B cell (primary cell): ENCODE measurements around the gene ADAMTS2. TPM values are rescaled to one million over a fixed set of nuclear protein-coding genes. Genes with fewer than 3 reads are reported as not detected.

Source experiments
- ATAC-seq: fragments of 200-7000 bp; cut with Tn5 transposase; one replicate; pipeline ENCODE4 v1.10.0; 2021; ENCODE audit warnings: low read depth, mild to moderate bottlenecking, moderate number of reproducible peaks, moderate library complexity
- CTCF ChIA-PET: fragments of 350-600 bp; sonication (Branson Sonifier 250); formaldehyde crosslinking; loops from one replicate; lab custom pipeline; 2021; ENCODE audit warnings: antibody characterized with exemption, inconsistent platforms; lab: Charles Lee
- POLR2A ChIA-PET: fragments of 350-600 bp; sonication (Branson Sonifier 250); formaldehyde crosslinking; loops from one replicate; lab custom pipeline; 2021; ENCODE audit warnings: antibody characterized with exemption; lab: Charles Lee
- DNase-seq: peaks from one replicate; pipeline ENCODE4 v3.0.0; 2013
- H2AFZ ChIP-seq: 2 replicates; pipeline ENCODE4 v1.6.1; 2012; ENCODE audit warnings: mild to moderate bottlenecking, low read depth, low read length; ENCODE audit not compliant: insufficient read depth, poor library complexity, severe bottlenecking
- H3K27ac ChIP-seq, 2 donors: 1 replicate in 1 of 2; 2 replicates in 1 of 2; pipeline ENCODE4 v1.5.1; 2012 to 2013; ENCODE audit warnings: low read length in 2 of 2, mild to moderate bottlenecking in 2 of 2, moderate library complexity in 1 of 2
- H3K27me3 ChIP-seq, 4 experiments: fragments of 200-600 bp in 1 of 4; sonication (generic) in 1 of 4; replicated peaks in 1 of 4; 1 replicate in 2 of 4; 2 replicates in 2 of 4; pipeline versions ENCODE4 v1.6.1 to v1.7.0; 2013 to 2016; ENCODE audit warnings: low read length in 3 of 4, mild to moderate bottlenecking in 2 of 4, mixed read lengths in 1 of 4, moderate library complexity in 1 of 4; ENCODE audit not compliant: insufficient read depth in 4 of 4, control insufficient read depth in 3 of 4; ENCODE audit errors: control extremely low read depth in 1 of 4
- H3K36me3 ChIP-seq, 2 experiments: replicated peaks in 1 of 2; 1 replicate in 1 of 2; 2 replicates in 1 of 2; pipeline versions ENCODE4 v1.6.1 to v1.7.1; 2013; ENCODE audit warnings: low read length in 1 of 2; ENCODE audit not compliant: insufficient read depth in 2 of 2, control insufficient read depth in 1 of 2; ENCODE audit errors: control extremely low read depth in 1 of 2, extremely low read depth in 1 of 2
- H3K4me1 ChIP-seq, 2 donors: fragments of 200-600 bp in 1 of 2; sonication (generic) in 1 of 2; 1 replicate in 1 of 2; 2 replicates in 1 of 2; pipeline versions ENCODE4 v1.5.1 to v1.6.1; 2013 to 2017; ENCODE audit warnings: low read length in 2 of 2; ENCODE audit not compliant: control insufficient read depth in 2 of 2, insufficient read depth in 2 of 2
- H3K4me2 ChIP-seq: replicated peaks from 2 replicates; pipeline ENCODE3; 2012; ENCODE audit warnings: mild to moderate bottlenecking, low read depth, low read length; ENCODE audit not compliant: poor library complexity, severe bottlenecking
- H3K4me3 ChIP-seq, 5 experiments: fragments of 200-600 bp in 1 of 5; sonication (generic) in 1 of 5; 1 replicate in 3 of 5; 2 replicates in 2 of 5; pipeline versions ENCODE4 v1.5.1 to v1.7.0; 2011 to 2016; ENCODE audit warnings: low read length in 4 of 5, mild to moderate bottlenecking in 4 of 5, low read depth in 2 of 5, control low read depth in 1 of 5, moderate library complexity in 1 of 5; ENCODE audit not compliant: insufficient read depth in 1 of 5; ENCODE audit errors: control extremely low read depth in 1 of 5, extremely low read depth in 1 of 5
- H3K79me2 ChIP-seq: fragments of 200-600 bp; sonication (generic); one replicate; pipeline ENCODE4 v1.6.0; 2016; ENCODE audit warnings: low read length; ENCODE audit not compliant: control insufficient read depth, insufficient read depth
- H3K9ac ChIP-seq: fragments of 200-600 bp; sonication (generic); 2 replicates; pipeline ENCODE4 v1.6.1; 2017; ENCODE audit warnings: mild to moderate bottlenecking, low read length, moderate library complexity
- H3K9me3 ChIP-seq, 3 donors: one replicate each; pipeline versions ENCODE4 v1.6.1 to v1.7.1; 2013; ENCODE audit warnings: low read length in 2 of 3; ENCODE audit not compliant: control insufficient read depth in 2 of 3, insufficient read depth in 1 of 3; ENCODE audit errors: control extremely low read depth in 1 of 3
- H4K20me1 ChIP-seq: 2 replicates; pipeline ENCODE4 v1.6.0; 2012; ENCODE audit warnings: mild to moderate bottlenecking, low read length; ENCODE audit not compliant: insufficient read depth, control insufficient read depth, poor library complexity, severe bottlenecking
- H3K27ac Mint-ChIP-seq: one replicate; pipeline ENCODE4 v1.8.0; 2021; ENCODE audit warnings: mixed read lengths
- H3K27me3 Mint-ChIP-seq: one replicate; pipeline ENCODE4 v1.8.0; 2021; ENCODE audit warnings: mixed read lengths
- H3K4me1 Mint-ChIP-seq: one replicate; pipeline ENCODE4 v1.8.0; 2021; ENCODE audit warnings: mixed read lengths
- H3K4me3 Mint-ChIP-seq: one replicate; pipeline ENCODE4 v1.8.0; 2021; ENCODE audit warnings: mixed read lengths
- H3K9me3 Mint-ChIP-seq: one replicate; pipeline ENCODE4 v1.8.0; 2022; ENCODE audit warnings: mixed read lengths; ENCODE audit not compliant: insufficient read depth
- CTCF ChIP-seq: fragments of 200-600 bp; IDR thresholded peaks from one replicate; pipeline ENCODE4 v1.8.0; 2022; ENCODE audit warnings: antibody characterized with exemption, mild to moderate bottlenecking
- EZH2 ChIP-seq: IDR thresholded peaks from 2 replicates; pipeline ENCODE4 v1.6.1; 2012; ENCODE audit warnings: borderline replicate concordance, low read depth, mild to moderate bottlenecking, moderate library complexity, low read length; ENCODE audit not compliant: insufficient read depth, poor library complexity, severe bottlenecking
- WGBS: methylation state at CpG from one replicate; pipeline ENCODE4 v1.1.5; 2013; ENCODE audit warnings: missing lambda C conversion rate; ENCODE audit not compliant: insufficient coverage; 5-methylcytosine and 5-hydroxymethylcytosine counted together
- intact Hi-C: fragments of 100-400 bp; cut with micrococcal nuclease; formaldehyde crosslinking; loops from one replicate; pipeline ENCODE4 v1.10.0; 2022
- polyA plus RNA-seq: library from polyadenylated mRNA; depleted of rRNA; stranded (reverse); fragments of >200 nt; gene quantifications from 2 replicates; pipeline ENCODE4 v1.2.3, GENCODE V29; 2012
- total RNA-seq, 2 donors: library from RNA; stranded (reverse); fragments of 120-200 nt in 1 of 2; gene quantifications; 1 replicate in 1 of 2; 2 replicates in 1 of 2; pipeline versions ENCODE4 v1.2.3 to v1.2.4, GENCODE V29; 2013 to 2022

ADAMTS2 gene
- total and polyA plus RNA-seq, 2 donors (not counting 1 experiment from before 2014, with no cell fraction given): not detected

DNA sequence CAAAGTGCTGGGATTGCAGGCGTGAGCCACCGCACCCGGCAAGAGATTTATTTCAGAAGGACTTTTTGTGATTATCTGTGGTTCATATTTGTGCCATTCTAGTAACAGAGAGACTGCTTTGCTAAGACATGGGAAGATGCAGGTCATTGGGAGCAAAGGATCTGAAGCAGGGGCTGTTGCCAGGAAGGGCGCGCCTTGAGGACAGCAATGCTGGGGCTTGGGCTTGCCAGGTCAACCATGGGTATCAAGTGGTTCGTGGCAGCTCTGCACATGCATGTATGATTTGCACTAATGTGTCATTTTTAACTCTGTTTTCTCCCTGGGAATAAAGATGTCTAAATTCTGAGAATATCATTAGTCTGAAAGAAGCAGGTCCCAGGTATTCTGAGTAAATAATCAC lies 17.0 kb downstream of the ADAMTS2 start:
- H3K4me3 ChIP-seq: no peak overlapping the region
- H2AFZ ChIP-seq: no peak overlapping the region
- CTCF ChIA-PET: no interaction called here
- no peaks in the 10 kb centered on the region for H4K20me1 ChIP-seq
- 97% methylated on average over 6 of the region's 6 CpGs for WGBS
- H3K9me3 Mint-ChIP-seq: no peaks in the 10 kb centered on the region
- H3K27ac Mint-ChIP-seq: no peak overlapping the region
- DNase-seq (no peak), ATAC-seq (no peak)
- H3K79me2 ChIP-seq: no peaks in the 10 kb centered on the region
- no peaks in the 10 kb centered on the region for H3K36me3 ChIP-seq
- H3K27me3 Mint-ChIP-seq: peaks cover 14% of the 10 kb centered on the region
- H3K4me3 Mint-ChIP-seq: no peak overlapping the region
- no peak overlapping the region for H3K9ac ChIP-seq
- H3K9me3 ChIP-seq: no peaks in the 10 kb centered on the region
- H3K27me3 ChIP-seq: no peaks in the 10 kb centered on the region
- POLR2A ChIA-PET: no interaction called here
- H3K4me1 Mint-ChIP-seq: no peaks in the 10 kb centered on the region
- no peak overlapping the region for H3K27ac ChIP-seq
- intact Hi-C loops: no loop called here
- no peak for TF ChIP-seq EZH2
- TF ChIP-seq CTCF: no peak
- H3K4me1 ChIP-seq: no peaks in the 10 kb centered on the region
- H3K4me2 ChIP-seq: no peak overlapping the region

DNA sequence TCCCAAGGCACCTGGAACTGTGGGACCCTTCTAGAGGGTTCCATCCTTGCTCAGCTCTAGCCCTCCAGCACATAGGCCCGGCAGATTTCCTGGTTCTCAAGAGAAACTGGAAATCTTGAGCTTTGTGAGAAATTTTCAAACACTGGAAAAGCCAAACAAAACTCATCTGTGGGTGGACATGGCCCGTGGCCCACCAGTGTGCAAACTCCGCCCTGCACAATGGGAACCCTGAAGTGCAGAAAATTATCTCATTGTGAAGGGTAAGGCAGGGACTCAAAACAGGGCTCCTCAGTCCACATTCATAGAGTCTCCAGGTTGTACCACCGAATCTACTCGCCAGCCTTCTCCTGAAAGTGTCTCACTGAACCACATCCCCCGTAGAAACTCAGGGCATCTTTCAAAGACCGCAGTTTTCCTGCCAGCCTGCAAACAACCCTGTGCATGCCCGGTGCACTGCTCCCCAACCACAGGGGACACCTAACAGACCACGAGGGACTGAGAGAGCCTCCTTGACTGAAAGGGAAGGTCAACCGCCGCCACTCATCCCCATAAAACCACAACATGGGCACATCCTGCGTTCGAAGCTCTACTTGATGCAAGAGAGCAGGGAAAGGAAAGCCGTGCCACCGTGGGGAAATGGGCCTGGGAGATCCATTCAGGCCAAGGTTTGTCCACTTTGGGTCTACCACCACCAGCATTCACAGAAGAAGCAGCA lies 18.1 kb downstream of the ADAMTS2 start:
- no peak for TF ChIP-seq CTCF
- Histone ChIP-seq H3K79me2 (no peaks in the 10 kb centered on the region), H3K9ac (no peak overlapping the region), H3K9me3 (no peaks in the 10 kb centered on the region), H3K4me1 (no peaks in the 10 kb centered on the region), H4K20me1 (no peaks in the 10 kb centered on the region), H3K4me3 (no peak overlapping the region), H3K4me2 (no peak overlapping the region), H2AFZ (no peak overlapping the region), H3K27me3 (no peaks in the 10 kb centered on the region), H3K36me3 (no peaks in the 10 kb centered on the region), H3K27ac (no peak overlapping the region)
- no peaks in the 10 kb centered on the region for H3K9me3 Mint-ChIP-seq
- WGBS: 84% methylated on average over 14 of the region's 15 CpGs
- no peak overlapping the region for H3K4me3 Mint-ChIP-seq
- H3K27ac Mint-ChIP-seq: no peak overlapping the region
- ATAC-seq (no peak), DNase-seq (no peak)
- ChIA-PET POLR2A (no interaction called here), CTCF (no interaction called here)
- peaks cover 8% of the 10 kb centered on the region for H3K27me3 Mint-ChIP-seq
- no peaks in the 10 kb centered on the region for H3K4me1 Mint-ChIP-seq
- intact Hi-C loops: no loop called here
